ENCODE data around the gene SEC16A.

DNA sequence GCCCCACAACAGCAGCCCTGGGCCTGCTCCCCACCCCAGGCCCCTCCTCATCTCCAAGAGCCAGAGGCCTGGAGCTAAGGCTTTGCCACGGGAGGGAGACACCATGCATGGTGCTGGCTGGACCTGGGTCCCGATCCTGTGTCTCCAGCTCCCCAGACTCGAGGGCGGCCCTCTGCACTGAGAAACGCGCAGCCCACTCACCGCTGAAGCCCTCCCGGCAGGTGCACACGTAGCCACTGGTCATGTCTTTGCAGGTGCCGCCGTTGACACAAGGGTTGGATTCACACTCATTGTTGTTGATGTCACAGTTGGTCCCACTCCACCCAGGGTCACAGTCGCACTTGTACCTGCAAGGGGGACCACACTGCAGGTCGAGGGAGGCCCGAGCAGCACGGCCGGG is 30.4 kb upstream of the SEC16A start:
- TF ChIP-seq, protein P1, sequence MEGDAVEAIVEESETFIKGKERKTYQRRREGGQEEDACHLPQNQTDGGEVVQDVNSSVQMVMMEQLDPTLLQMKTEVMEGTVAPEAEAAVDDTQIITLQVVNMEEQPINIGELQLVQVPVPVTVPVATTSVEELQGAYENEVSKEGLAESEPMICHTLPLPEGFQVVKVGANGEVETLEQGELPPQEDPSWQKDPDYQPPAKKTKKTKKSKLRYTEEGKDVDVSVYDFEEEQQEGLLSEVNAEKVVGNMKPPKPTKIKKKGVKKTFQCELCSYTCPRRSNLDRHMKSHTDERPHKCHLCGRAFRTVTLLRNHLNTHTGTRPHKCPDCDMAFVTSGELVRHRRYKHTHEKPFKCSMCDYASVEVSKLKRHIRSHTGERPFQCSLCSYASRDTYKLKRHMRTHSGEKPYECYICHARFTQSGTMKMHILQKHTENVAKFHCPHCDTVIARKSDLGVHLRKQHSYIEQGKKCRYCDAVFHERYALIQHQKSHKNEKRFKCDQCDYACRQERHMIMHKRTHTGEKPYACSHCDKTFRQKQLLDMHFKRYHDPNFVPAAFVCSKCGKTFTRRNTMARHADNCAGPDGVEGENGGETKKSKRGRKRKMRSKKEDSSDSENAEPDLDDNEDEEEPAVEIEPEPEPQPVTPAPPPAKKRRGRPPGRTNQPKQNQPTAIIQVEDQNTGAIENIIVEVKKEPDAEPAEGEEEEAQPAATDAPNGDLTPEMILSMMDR (conservative IDR thresholded peaks at IDR 0.05; ENCODE audit: low read length): no peak
- TF ChIP-seq EZH2phosphoT487 (IDR thresholded peaks at IDR 0.05; ENCODE audit: borderline replicate concordance, low read depth, low read length): no peak

Data from OCI-LY7 (cell line).